Esophagus squamous epithelium (tissue), 5 donors: ENCODE results near the gene SORD. TPM values are rescaled to one million over a fixed set of nuclear protein-coding genes. Genes with fewer than 3 reads are reported as not detected.
"Not testable (repeated sequence)": the region's sequence is repeated elsewhere in the genome, so short reads cannot be mapped to it uniquely, and the experiment has no call there.

ENCODE experiments used
- DNase-seq: peaks from one replicate; lab custom pipeline; 2025; lab: John Stamatoyannopoulos, UW
- H3K27ac ChIP-seq, 4 donors: fragments of 200-600 bp; sonication (generic); one replicate each; pipeline ENCODE4 v1.5.1; 2016 to 2019; ENCODE audit warnings: mild to moderate bottlenecking in 1 of 4
- H3K27me3 ChIP-seq, 4 donors: fragments of 200-600 bp; sonication (generic); 1 replicate in 3 of 4; 2 replicates in 1 of 4; pipeline versions ENCODE4 v1.5.1 to v1.6.0; 2017 to 2021; ENCODE audit warnings: antibody characterized with exemption in 1 of 4
- H3K36me3 ChIP-seq, 3 donors: fragments of 200-600 bp; sonication (generic); one replicate each; pipeline ENCODE4 v1.5.1; 2016 to 2019
- H3K4me1 ChIP-seq, 3 donors: fragments of 200-600 bp; sonication (generic); one replicate each; pipeline ENCODE4 v1.5.1; 2017 to 2019
- H3K4me3 ChIP-seq, 4 donors: fragments of 200-600 bp; sonication (generic); 1 replicate in 3 of 4; 2 replicates in 1 of 4; pipeline ENCODE4 v1.5.1; 2016 to 2019; ENCODE audit warnings: mild to moderate bottlenecking in 2 of 4, moderate library complexity in 1 of 4
- H3K9me3 ChIP-seq, 3 donors: fragments of 200-600 bp; sonication (generic); one replicate each; pipeline ENCODE4 v1.5.1; 2016 to 2019
- CTCF ChIP-seq, 6 experiments: fragments of 450-650 bp in 4 of 6; fragments of 200-600 bp in 2 of 6; sonication (generic) in 2 of 6; IDR thresholded peaks; one replicate each; pipeline ENCODE4 v1.5.1; 2016 to 2019; ENCODE audit warnings: antibody characterized with exemption in 6 of 6, mild to moderate bottlenecking in 4 of 6, moderate library complexity in 4 of 6
- POLR2A ChIP-seq, 4 donors: fragments of 450-650 bp; IDR thresholded peaks; one replicate each; pipeline ENCODE4 v1.6.1; 2017; ENCODE audit warnings: antibody characterized with exemption in 4 of 4, mild to moderate bottlenecking in 4 of 4, moderate library complexity in 3 of 4
- WGBS, 2 donors: methylation state at CpG; one replicate each; pipeline ENCODE4 v1.1.5; 2018; 5-methylcytosine and 5-hydroxymethylcytosine counted together
- intact Hi-C: fragments of 100-400 bp; cut with DNase I; formaldehyde crosslinking; loops from one replicate; pipeline ENCODE4 v1.15.0; 2022
- total RNA-seq, 4 donors: library from RNA; depleted of rRNA; stranded (reverse); fragments of >200 nt; gene quantifications; one replicate each; pipeline ENCODE4 v1.1.0, GENCODE V29; 2016
- donor health status: DM: yes; HTN: yes; CAD: no.

Gene SORD
- total RNA-seq, 4 donors from 2014 or later = 26.3 to 39.3 (median 31.0) TPM

- Histone ChIP-seq H3K36me3 (no peaks in the 10 kb centered on the region), H3K27ac (peak overlapping the region in 3 of 4 donors; percentile 1 to 82 (median 49)), H3K9me3 (no peaks in the 10 kb centered on the region), H3K27me3 (peaks cover 0 to 28% (median 0%) of the 10 kb centered on the region in 4 donors), H3K4me3 (no peak overlapping the region), H3K4me1 (peaks cover 10 to 42% (median 13%) of the 10 kb centered on the region in 3 donors)
- DNase-seq = no peak
- TF ChIP-seq CTCF (IDR thresholded peaks at IDR 0.05) (no peak), POLR2A (IDR thresholded peaks at IDR 0.05) (no peak)
- WGBS, 2 donors = 53 to 55% methylated on average over 6 of the region's 6 CpGs
- intact Hi-C loops = no loop called here
Observed at GRCh38 chr15:45021348-45021747, 1.6 kb upstream of the SORD start.

GRCh38 chr15:45023659-45024225, 747 bp downstream of the SORD start:
- DNase-seq = no peak
- Histone ChIP-seq H3K27me3 (peaks cover 0 to 21% (median 0%) of the 10 kb centered on the region in 4 donors), H3K27ac (peak overlapping the region; percentile 73 to 82 (median 78)), H3K4me1 (peaks cover 10 to 42% (median 13%) of the 10 kb centered on the region in 3 donors), H3K9me3 (no peaks in the 10 kb centered on the region), H3K36me3 (peaks cover 0 to 10% (median 0%) of the 10 kb centered on the region in 3 donors), H3K4me3 (peak overlapping the region; percentile 70 to 87 (median 74))
- intact Hi-C loops = no loop called here
- whole genome bisulfite sequencing, 2 donors = 5 to 24% methylated on average over 2 to 4 of the region's 4 CpGs
- TF ChIP-seq CTCF (IDR thresholded peaks at IDR 0.05) (no peak), POLR2A (IDR thresholded peaks at IDR 0.05) (no peak)

GRCh38 chr15:45024649-45025048, 1.7 kb downstream of the SORD start:
- 66 to 74% methylated on average over 3 of the region's 3 CpGs for WGBS, 2 donors
- H3K4me3 ChIP-seq, DNase-seq, H3K9me3 ChIP-seq, H3K27ac ChIP-seq, intact Hi-C loops: not testable (repeated sequence)
- Histone ChIP-seq H3K27me3 (peaks cover 0 to 13% (median 0%) of the 10 kb centered on the region in 4 donors), H3K4me1 (peaks cover 10 to 42% (median 13%) of the 10 kb centered on the region in 3 donors), H3K36me3 (peaks cover 0 to 18% (median 0%) of the 10 kb centered on the region in 3 donors)

GRCh38 chr15:45025627-45026026, 2.6 kb downstream of the SORD start:
- H3K4me3 ChIP-seq, intact Hi-C loops, H3K27ac ChIP-seq, DNase-seq, H3K27me3 ChIP-seq, H3K9me3 ChIP-seq: not testable (repeated sequence)
- H3K36me3 ChIP-seq = peaks cover 0 to 21% (median 0%) of the 10 kb centered on the region in 3 donors
- peaks cover 10 to 38% (median 13%) of the 10 kb centered on the region in 3 donors for H3K4me1 ChIP-seq
- 69 to 100% methylated on average over 2 to 3 of the region's 3 CpGs for WGBS, 2 donors

- DNase-seq = no peak
- Histone ChIP-seq H3K4me3 (no peak overlapping the region), H3K27ac (no peak overlapping the region), H3K4me1 (peaks cover 10 to 27% (median 11%) of the 10 kb centered on the region in 3 donors), H3K9me3 (no peaks in the 10 kb centered on the region), H3K27me3 (no peaks in the 10 kb centered on the region), H3K36me3 (peaks cover 0 to 26% (median 0%) of the 10 kb centered on the region in 3 donors)
- TF ChIP-seq CTCF (IDR thresholded peaks at IDR 0.05) = no peak
- TF ChIP-seq POLR2A (IDR thresholded peaks at IDR 0.05) = no peak
- WGBS, 2 donors = 60 to 88% methylated on average over 5 of the region's 5 CpGs
- intact Hi-C loops = no loop called here
Observed at GRCh38 chr15:45026651-45027190, 3.7 kb downstream of the SORD start.

GRCh38 chr15:45027220-45027619, 4.2 kb downstream of the SORD start:
- Histone ChIP-seq H3K4me1 (peaks cover 8 to 22% (median 10%) of the 10 kb centered on the region in 3 donors), H3K27me3 (no peaks in the 10 kb centered on the region), H3K27ac (no peak overlapping the region), H3K36me3 (peaks cover 0 to 26% (median 0%) of the 10 kb centered on the region in 3 donors), H3K4me3 (no peak overlapping the region), H3K9me3 (no peaks in the 10 kb centered on the region)
- WGBS, 2 donors = 88 to 96% methylated on average over 4 of the region's 4 CpGs
- intact Hi-C loops = no loop called here
- TF ChIP-seq CTCF (IDR thresholded peaks at IDR 0.05) (no peak), POLR2A (IDR thresholded peaks at IDR 0.05) (no peak)
- DNase-seq = no peak
